Endothelial cell (in vitro differentiated cells): ENCODE data around the gene COG4. TPM values are rescaled to one million over a fixed set of nuclear protein-coding genes. Genes with fewer than 3 reads are reported as not detected.

Source experiments
- DNase-seq: peaks from one replicate; pipeline ENCODE4 v3.0.0; 2021; ENCODE audit warnings: low spot score
- H3K27ac Mint-ChIP-seq: one replicate; pipeline ENCODE4 v1.8.0; 2021; ENCODE audit warnings: mixed read lengths, inconsistent platforms; ENCODE audit not compliant: unreplicated experiment
- H3K27me3 Mint-ChIP-seq: one replicate; pipeline ENCODE4 v1.8.0; 2021; ENCODE audit warnings: mild to moderate bottlenecking, moderate library complexity, mixed read lengths, inconsistent platforms; ENCODE audit not compliant: unreplicated experiment
- H3K36me3 Mint-ChIP-seq: one replicate; pipeline ENCODE4 v1.8.0; 2021; ENCODE audit warnings: mild to moderate bottlenecking, low read depth, mixed read lengths, inconsistent platforms; ENCODE audit not compliant: unreplicated experiment
- H3K4me1 Mint-ChIP-seq: one replicate; pipeline ENCODE4 v1.8.0; 2021; ENCODE audit warnings: mild to moderate bottlenecking, mixed read lengths, inconsistent platforms; ENCODE audit not compliant: unreplicated experiment
- H3K4me3 Mint-ChIP-seq: one replicate; pipeline ENCODE4 v1.8.0; 2021; ENCODE audit warnings: mild to moderate bottlenecking, mixed read lengths, inconsistent platforms; ENCODE audit not compliant: unreplicated experiment
- H3K9me3 Mint-ChIP-seq: one replicate; pipeline ENCODE4 v1.8.0; 2021; ENCODE audit warnings: mixed read lengths, inconsistent platforms; ENCODE audit not compliant: unreplicated experiment
- total RNA-seq: library from RNA; stranded (reverse); fragmentation: NEBNext Ultra II Directional; extraction: Animal tissue kit (Norgen Biotek cat#: 25700); gene quantifications from one replicate; pipeline ENCODE4 v1.2.1, GENCODE V29; 2021; ENCODE audit not compliant: unreplicated experiment
- TF ChIP-seq, protein P1 (sequence below): fragments of 200-600 bp; sonication (generic); IDR thresholded peaks from one replicate; pipeline ENCODE4 v1.5.0; 2021; ENCODE audit warnings: antibody characterized with exemption; ENCODE audit not compliant: unreplicated experiment

Gene COG4
- total RNA-seq, 1 donor from 2014 or later = 64.1 TPM

- Mint-ChIP-seq H3K4me1 (no peaks in the 10 kb centered on the region), H3K36me3 (peaks cover 20% of the 10 kb centered on the region), H3K9me3 (no peaks in the 10 kb centered on the region), H3K27me3 (peaks cover 7% of the 10 kb centered on the region), H3K4me3 (no peak overlapping the region), H3K27ac (no peak overlapping the region)
- TF ChIP-seq, protein P1, sequence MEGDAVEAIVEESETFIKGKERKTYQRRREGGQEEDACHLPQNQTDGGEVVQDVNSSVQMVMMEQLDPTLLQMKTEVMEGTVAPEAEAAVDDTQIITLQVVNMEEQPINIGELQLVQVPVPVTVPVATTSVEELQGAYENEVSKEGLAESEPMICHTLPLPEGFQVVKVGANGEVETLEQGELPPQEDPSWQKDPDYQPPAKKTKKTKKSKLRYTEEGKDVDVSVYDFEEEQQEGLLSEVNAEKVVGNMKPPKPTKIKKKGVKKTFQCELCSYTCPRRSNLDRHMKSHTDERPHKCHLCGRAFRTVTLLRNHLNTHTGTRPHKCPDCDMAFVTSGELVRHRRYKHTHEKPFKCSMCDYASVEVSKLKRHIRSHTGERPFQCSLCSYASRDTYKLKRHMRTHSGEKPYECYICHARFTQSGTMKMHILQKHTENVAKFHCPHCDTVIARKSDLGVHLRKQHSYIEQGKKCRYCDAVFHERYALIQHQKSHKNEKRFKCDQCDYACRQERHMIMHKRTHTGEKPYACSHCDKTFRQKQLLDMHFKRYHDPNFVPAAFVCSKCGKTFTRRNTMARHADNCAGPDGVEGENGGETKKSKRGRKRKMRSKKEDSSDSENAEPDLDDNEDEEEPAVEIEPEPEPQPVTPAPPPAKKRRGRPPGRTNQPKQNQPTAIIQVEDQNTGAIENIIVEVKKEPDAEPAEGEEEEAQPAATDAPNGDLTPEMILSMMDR = no peak
- no peak for DNase-seq
Observed at GRCh38 chr16:70478912-70479341, 44.4 kb downstream of the COG4 start.

GRCh38 chr16:70478169-70478568 is 45.2 kb downstream of the COG4 start:
- H3K27me3 Mint-ChIP-seq = peaks cover 9% of the 10 kb centered on the region
- TF ChIP-seq, protein P1 = no peak
- H3K9me3 Mint-ChIP-seq = no peaks in the 10 kb centered on the region
- peaks cover 16% of the 10 kb centered on the region for H3K36me3 Mint-ChIP-seq
- no peak for DNase-seq
- no peak overlapping the region for H3K4me3 Mint-ChIP-seq
- no peaks in the 10 kb centered on the region for H3K4me1 Mint-ChIP-seq
- no peak overlapping the region for H3K27ac Mint-ChIP-seq

- DNase-seq = no peak
- H3K4me1 Mint-ChIP-seq = no peaks in the 10 kb centered on the region
- peaks cover 6% of the 10 kb centered on the region for H3K27me3 Mint-ChIP-seq
- H3K27ac Mint-ChIP-seq = no peak overlapping the region
- peaks cover 11% of the 10 kb centered on the region for H3K36me3 Mint-ChIP-seq
- no peak overlapping the region for H3K4me3 Mint-ChIP-seq
- TF ChIP-seq, protein P1 = no peak
- H3K9me3 Mint-ChIP-seq = no peaks in the 10 kb centered on the region
Observed at GRCh38 chr16:70476272-70477020, 46.9 kb downstream of the COG4 start.

DNA sequence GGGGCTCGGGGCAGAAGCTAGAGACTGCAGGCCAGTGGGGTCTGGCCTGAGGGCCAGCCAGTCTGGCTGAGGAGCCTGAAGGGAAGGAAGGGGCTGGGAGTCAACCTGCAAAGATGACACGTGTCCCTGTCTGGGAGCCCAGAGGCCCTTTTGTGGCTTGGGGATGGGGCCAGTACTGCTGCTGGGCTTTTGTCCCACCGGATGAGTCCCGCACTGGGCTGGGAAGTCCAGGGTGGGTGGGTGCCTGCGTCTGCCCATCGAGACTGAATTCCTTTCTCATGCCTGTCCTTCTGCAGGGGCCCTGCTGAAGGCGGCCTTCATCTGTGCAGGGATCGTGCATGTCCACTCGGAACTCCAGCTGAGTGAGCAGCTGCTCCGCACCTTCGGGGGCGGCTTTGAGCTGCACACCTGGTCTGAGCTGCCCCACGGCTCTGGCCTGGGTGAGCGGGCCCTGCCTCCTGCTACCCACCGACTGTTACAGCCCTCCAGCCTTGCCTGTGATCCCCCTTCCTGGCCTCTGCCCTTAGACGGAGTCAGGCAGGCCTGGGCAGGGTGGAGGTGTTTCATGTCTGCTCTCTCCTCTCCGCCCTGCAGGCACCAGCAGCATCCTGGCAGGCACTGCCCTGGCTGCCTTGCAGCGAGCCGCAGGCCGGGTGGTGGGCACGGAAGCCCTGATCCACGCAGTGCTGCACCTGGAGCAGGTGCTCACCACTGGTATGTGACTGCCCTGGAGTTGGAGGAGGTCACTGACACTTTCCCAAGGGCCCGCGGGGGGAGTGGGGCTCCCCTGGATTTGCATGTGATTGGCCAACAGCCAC is 48.1 kb downstream of the COG4 start:
- Mint-ChIP-seq H3K9me3 (no peaks in the 10 kb centered on the region), H3K27ac (no peak overlapping the region), H3K27me3 (peaks cover 6% of the 10 kb centered on the region), H3K4me3 (no peak overlapping the region), H3K4me1 (no peaks in the 10 kb centered on the region), H3K36me3 (peaks cover 4% of the 10 kb centered on the region)
- no peak for DNase-seq
- TF ChIP-seq, protein P1 = no peak
